NCI-H510A treated with DMSO at 0.1 percent for 48 hours (cell line): ENCODE results near the gene WDR5.

Source experiments
- DNase-seq: peaks from one replicate; lab custom pipeline; 2025; lab: John Stamatoyannopoulos, UW

Gene WDR5

GRCh38 chr9:134188386-134189144 lies 52.7 kb downstream of the WDR5 start:
- no peak for DNase-seq

GRCh38 chr9:134189145-134189469 lies 53.2 kb downstream of the WDR5 start:
- DNase-seq = no peak

- no peak for DNase-seq
Observed at GRCh38 chr9:134189470-134190231, 53.8 kb downstream of the WDR5 start.

GRCh38 chr9:134190232-134191121 lies 54.6 kb downstream of the WDR5 start:
- DNase-seq = no peak

GRCh38 chr9:134191455-134192209 lies 55.8 kb downstream of the WDR5 start:
- DNase-seq = no peak

GRCh38 chr9:134192311-134192950 lies 56.5 kb downstream of the WDR5 start:
- no peak for DNase-seq

GRCh38 chr9:134192951-134193731 lies 57.3 kb downstream of the WDR5 start:
- no peak for DNase-seq

GRCh38 chr9:134193912-134194535 lies 58.1 kb downstream of the WDR5 start:
- DNase-seq = no peak

- DNase-seq = no peak
Observed at GRCh38 chr9:134195558-134195957, 59.7 kb downstream of the WDR5 start.

- DNase-seq = no peak
Observed at GRCh38 chr9:134196911-134197310, 61.0 kb downstream of the WDR5 start.

- no peak for DNase-seq
Observed at GRCh38 chr9:134198791-134199190, 62.9 kb downstream of the WDR5 start.

- DNase-seq = no peak
Observed at GRCh38 chr9:134200730-134201129, 64.8 kb downstream of the WDR5 start.

GRCh38 chr9:134203224-134203623 lies 67.3 kb downstream of the WDR5 start:
- no peak for DNase-seq

- no peak for DNase-seq
Observed at GRCh38 chr9:134204041-134204440, 68.2 kb downstream of the WDR5 start.

- no peak for DNase-seq
Observed at GRCh38 chr9:134204991-134205578, 69.2 kb downstream of the WDR5 start.

- no peak for DNase-seq
Observed at GRCh38 chr9:134205672-134206310, 69.9 kb downstream of the WDR5 start.

- DNase-seq = no peak
Observed at GRCh38 chr9:134206311-134207300, 70.7 kb downstream of the WDR5 start.

GRCh38 chr9:134208310-134208841 lies 72.5 kb downstream of the WDR5 start:
- no peak for DNase-seq
